ENCODE data around the gene CBFA2T2. TPM values are rescaled to one million over a fixed set of nuclear protein-coding genes. Genes with fewer than 3 reads are reported as not detected.
"Not testable (repeated sequence)": the region's sequence is repeated elsewhere in the genome, so short reads cannot be mapped to it uniquely, and the experiment has no call there.

CBFA2T2 gene
- total RNA-seq, 3 donors from 2014 or later: 28.5 to 37.4 (median 30.3) TPM

GRCh38 chr20:33578510-33578909 is 88.6 kb downstream of the CBFA2T2 start:
- intact Hi-C loops (cut with DNase I, micrococcal nuclease): no loop called here
- Histone ChIP-seq H3K36me3 (ENCODE audit: low read depth) (no peaks in the 10 kb centered on the region), H3K4me3 (no peak overlapping the region), H3K4me1 (ENCODE audit: low read depth) (no peaks in the 10 kb centered on the region), H3K9me3 (no peaks in the 10 kb centered on the region)
- ATAC-seq: no peak
- TF ChIP-seq CTCF (IDR thresholded peaks at IDR 0.05): no peak
- DNase-seq: no peak

GRCh38 chr20:33583143-33583542 is 93.2 kb downstream of the CBFA2T2 start:
- Histone ChIP-seq H3K36me3 (ENCODE audit: low read depth) (no peaks in the 10 kb centered on the region), H3K4me3 (no peak overlapping the region), H3K4me1 (ENCODE audit: low read depth) (no peaks in the 10 kb centered on the region), H3K9me3 (no peaks in the 10 kb centered on the region)
- intact Hi-C loops (cut with DNase I, micrococcal nuclease): no loop called here
- TF ChIP-seq CTCF (IDR thresholded peaks at IDR 0.05): no peak
- no peak for DNase-seq
- ATAC-seq: no peak

- Histone ChIP-seq H3K9me3 (no peaks in the 10 kb centered on the region), H3K36me3 (ENCODE audit: low read depth) (no peaks in the 10 kb centered on the region), H3K4me3 (no peak overlapping the region), H3K4me1 (ENCODE audit: low read depth) (no peaks in the 10 kb centered on the region)
- intact Hi-C loops (cut with DNase I, micrococcal nuclease): no loop called here
- no peak for TF ChIP-seq CTCF (IDR thresholded peaks at IDR 0.05)
- ATAC-seq: no peak
- DNase-seq: no peak
Observed at GRCh38 chr20:33584976-33585375, 95.1 kb downstream of the CBFA2T2 start.

- TF ChIP-seq CTCF (IDR thresholded peaks at IDR 0.05): no peak
- Histone ChIP-seq H3K4me3 (no peak overlapping the region), H3K36me3 (ENCODE audit: low read depth) (no peaks in the 10 kb centered on the region), H3K4me1 (ENCODE audit: low read depth) (no peaks in the 10 kb centered on the region), H3K9me3 (no peaks in the 10 kb centered on the region)
- intact Hi-C loops (cut with DNase I, micrococcal nuclease): no loop called here
- ATAC-seq (no peak), DNase-seq (no peak)
Observed at GRCh38 chr20:33585413-33585812, 95.5 kb downstream of the CBFA2T2 start.

GRCh38 chr20:33589059-33589458 is 99.2 kb downstream of the CBFA2T2 start:
- Histone ChIP-seq H3K4me3 (no peak overlapping the region), H3K9me3 (no peaks in the 10 kb centered on the region), H3K4me1 (ENCODE audit: low read depth) (no peaks in the 10 kb centered on the region), H3K36me3 (ENCODE audit: low read depth) (no peaks in the 10 kb centered on the region)
- no peak for ATAC-seq
- intact Hi-C loops (cut with DNase I, micrococcal nuclease): no loop called here
- no peak for DNase-seq
- TF ChIP-seq CTCF (IDR thresholded peaks at IDR 0.05): no peak

- intact Hi-C loops (cut with DNase I, micrococcal nuclease); H3K9me3 ChIP-seq; DNase-seq; ATAC-seq; H3K4me1 ChIP-seq (ENCODE audit: low read depth); H3K4me3 ChIP-seq; H3K36me3 ChIP-seq (ENCODE audit: low read depth): not testable (repeated sequence)
Observed at GRCh38 chr20:33591901-33592300, 102.0 kb downstream of the CBFA2T2 start.

Data from mucosa of descending colon (tissue), 3 donors.